Fibroblast of peridontal ligament (primary cell): ENCODE results near the gene ANKAR.
"Not testable (repeated sequence)": the region's sequence is repeated elsewhere in the genome, so short reads cannot be mapped to it uniquely, and the experiment has no call there.

Experiments used
- DNase-seq: peaks from one replicate; pipeline ENCODE4 v3.0.0-alpha.2; 2010; ENCODE audit errors: extremely low read depth

The ANKAR gene

GRCh38 chr2:189658306-189659212 lies 15.9 kb upstream of the ANKAR start:
- DNase-seq = no peak

- DNase-seq = no peak
Observed at GRCh38 chr2:189659734-189660133, 14.7 kb upstream of the ANKAR start.

GRCh38 chr2:189660803-189661147 lies 13.7 kb upstream of the ANKAR start:
- no peak for DNase-seq

GRCh38 chr2:189661148-189661956 lies 13.1 kb upstream of the ANKAR start, which contains the start of gene ASNSD1:
ASNSD1 (plus strand) TSS chr2:189661459; CDS start chr2:189666133, 4,674 bp downstream.
- DNase-seq = peak; percentile 100

- DNase-seq = no peak
Observed at GRCh38 chr2:189661957-189662321, 12.5 kb upstream of the ANKAR start.

- no peak for DNase-seq
Observed at GRCh38 chr2:189662669-189663226, 11.7 kb upstream of the ANKAR start.

GRCh38 chr2:189663319-189663718 lies 11.2 kb upstream of the ANKAR start:
- DNase-seq = not testable (repeated sequence)

GRCh38 chr2:189669913-189670312 lies 4.6 kb upstream of the ANKAR start:
- DNase-seq = no peak

- no peak for DNase-seq
Observed at GRCh38 chr2:189673661-189674373, 653 bp upstream of the ANKAR start.

- DNase-seq = no peak
Observed at GRCh38 chr2:189676471-189676870, 2.0 kb downstream of the ANKAR start.

- DNase-seq = no peak
Observed at GRCh38 chr2:189679226-189679625, 4.8 kb downstream of the ANKAR start.

- DNase-seq = no peak
Observed at GRCh38 chr2:189681203-189681602, 6.7 kb downstream of the ANKAR start.

GRCh38 chr2:189681903-189682302 lies 7.4 kb downstream of the ANKAR start:
- no peak for DNase-seq

GRCh38 chr2:189683348-189683747 lies 8.9 kb downstream of the ANKAR start:
- no peak for DNase-seq

GRCh38 chr2:189684811-189685210 lies 10.3 kb downstream of the ANKAR start:
- DNase-seq = no peak

GRCh38 chr2:189685540-189686229 lies 11.2 kb downstream of the ANKAR start:
- DNase-seq = peak; percentile 84

- not testable (repeated sequence) for DNase-seq
Observed at GRCh38 chr2:189687796-189688195, 13.3 kb downstream of the ANKAR start.

GRCh38 chr2:189696223-189696622 lies 21.8 kb downstream of the ANKAR start:
- DNase-seq = no peak

GRCh38 chr2:189698020-189698887 lies 23.8 kb downstream of the ANKAR start:
- DNase-seq = peak; percentile 76

GRCh38 chr2:189700681-189701080 lies 26.2 kb downstream of the ANKAR start:
- DNase-seq = no peak
